ENCODE data around the gene PPP1R3G.

The PPP1R3G gene

DNA sequence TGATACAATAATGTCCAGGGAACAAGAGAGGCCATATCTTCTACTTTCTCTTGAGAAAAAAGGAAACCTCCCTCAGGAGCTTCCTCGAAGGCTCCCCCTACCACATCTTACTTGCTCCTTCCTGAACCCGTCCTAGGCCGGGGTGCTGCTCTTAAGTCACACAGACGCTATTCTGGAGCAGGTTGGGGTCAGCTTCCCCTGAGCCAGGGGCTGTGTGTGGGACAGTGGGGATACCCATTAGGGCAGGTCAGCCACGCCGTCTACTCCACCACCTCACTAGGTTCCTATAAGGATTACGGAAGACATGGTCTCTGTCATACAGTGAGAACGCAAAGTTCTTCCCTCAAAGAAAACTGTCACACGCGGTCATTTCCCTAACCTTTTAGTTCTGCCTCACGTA lies 8.2 kb upstream of the PPP1R3G start:
- Mint-ChIP-seq H3K4me1 (no peaks in the 10 kb centered on the region), H3K9me3 (peaks cover 30% of the 10 kb centered on the region), H3K27me3 (ENCODE audit: low read depth, poor library complexity) (peaks cover 32% of the 10 kb centered on the region), H3K27ac (no peak overlapping the region), H3K4me3 (no peak overlapping the region), H3K36me3 (ENCODE audit: low read depth) (peaks cover 5% of the 10 kb centered on the region)
- TF ChIP-seq CTCF (IDR thresholded peaks at IDR 0.05) = no peak
- no peak for DNase-seq

DNA sequence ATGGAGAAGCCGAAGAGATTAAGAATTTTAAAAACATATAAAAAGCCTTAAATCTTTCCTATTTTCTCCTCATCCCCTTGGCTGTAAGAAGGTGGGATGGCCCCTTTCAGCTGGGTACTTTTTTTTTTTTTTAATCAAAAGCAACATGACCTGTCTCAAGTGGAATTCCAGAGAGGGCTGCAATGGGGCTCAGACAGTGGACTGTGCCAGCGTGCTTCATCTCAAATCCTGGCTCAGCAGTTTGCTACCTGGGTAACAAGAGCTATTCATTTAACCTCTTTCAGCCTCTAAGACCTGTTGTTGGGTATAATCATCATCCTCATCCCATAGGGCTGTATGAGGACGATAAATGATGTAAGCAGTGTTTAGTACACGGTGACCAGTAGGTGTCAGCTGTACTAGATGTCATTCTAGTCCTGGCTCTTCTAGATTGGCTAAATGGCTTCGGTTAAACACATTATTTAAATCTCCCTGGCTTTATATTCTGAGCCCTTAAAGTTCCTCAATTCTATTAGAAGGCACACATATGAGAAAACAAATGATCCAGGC lies 6.9 kb upstream of the PPP1R3G start:
- Mint-ChIP-seq H3K27me3 (ENCODE audit: low read depth, poor library complexity) (peaks cover 43% of the 10 kb centered on the region), H3K36me3 (ENCODE audit: low read depth) (peaks cover 5% of the 10 kb centered on the region), H3K27ac (no peak overlapping the region), H3K4me3 (no peak overlapping the region), H3K4me1 (no peaks in the 10 kb centered on the region), H3K9me3 (peaks cover 30% of the 10 kb centered on the region)
- no peak for TF ChIP-seq CTCF (IDR thresholded peaks at IDR 0.05)
- DNase-seq = no peak

- TF ChIP-seq CTCF (IDR thresholded peaks at IDR 0.05) = no peak
- peaks cover 29% of the 10 kb centered on the region for H3K9me3 Mint-ChIP-seq
- peaks cover 5% of the 10 kb centered on the region for H3K36me3 Mint-ChIP-seq (ENCODE audit: low read depth)
- H3K27me3 Mint-ChIP-seq (ENCODE audit: low read depth, poor library complexity) = peaks cover 55% of the 10 kb centered on the region
- H3K27ac Mint-ChIP-seq = no peak overlapping the region
- no peak overlapping the region for H3K4me3 Mint-ChIP-seq
- no peaks in the 10 kb centered on the region for H3K4me1 Mint-ChIP-seq
- no peak for DNase-seq
Observed at GRCh38 chr6:5079692-5080091, 5.4 kb upstream of the PPP1R3G start.

DNA sequence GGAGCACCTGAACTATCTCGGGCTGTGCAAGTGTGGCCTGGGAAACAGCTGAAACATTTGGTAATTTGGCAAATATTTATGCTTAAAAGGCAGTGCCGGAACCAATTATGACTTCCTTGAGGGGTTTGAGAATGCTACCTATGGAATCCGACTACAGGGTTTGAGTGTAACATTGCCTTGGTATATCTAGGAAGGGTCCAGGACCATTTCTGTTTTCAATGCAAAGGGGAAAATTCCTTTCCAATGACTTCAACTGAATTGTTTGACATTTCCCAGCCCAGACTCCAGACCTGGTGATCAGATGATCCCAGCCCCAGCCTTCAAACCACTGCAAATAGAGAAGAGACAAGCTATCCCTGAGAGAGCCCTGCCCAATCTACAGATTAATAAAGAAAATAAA lies 4.6 kb upstream of the PPP1R3G start:
- Mint-ChIP-seq H3K27me3 (ENCODE audit: low read depth, poor library complexity) (peaks cover 57% of the 10 kb centered on the region), H3K27ac (no peak overlapping the region), H3K36me3 (ENCODE audit: low read depth) (peaks cover 5% of the 10 kb centered on the region), H3K9me3 (peaks cover 21% of the 10 kb centered on the region), H3K4me1 (no peaks in the 10 kb centered on the region), H3K4me3 (no peak overlapping the region)
- no peak for TF ChIP-seq CTCF (IDR thresholded peaks at IDR 0.05)
- DNase-seq = no peak

DNA sequence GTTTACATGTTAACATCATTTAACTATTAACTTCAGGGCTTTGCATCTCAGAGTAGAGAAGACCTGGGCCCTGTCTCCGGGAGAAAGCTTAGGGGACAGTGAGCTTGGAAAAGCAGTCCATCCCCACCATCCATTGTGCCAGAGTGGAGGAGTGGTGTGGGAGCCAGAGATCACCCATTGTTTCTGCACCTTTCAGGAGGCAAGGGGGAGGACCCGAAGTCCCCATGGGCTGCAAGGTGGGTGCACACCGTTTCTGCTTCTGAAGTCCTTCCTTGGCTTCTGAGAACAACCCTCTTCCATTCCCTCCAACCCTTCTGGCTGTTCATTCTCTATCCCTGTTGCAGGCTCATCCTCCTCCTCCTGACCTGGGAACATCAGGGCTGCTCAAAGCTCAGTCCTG lies 4.0 kb upstream of the PPP1R3G start:
- Mint-ChIP-seq H3K27ac (no peak overlapping the region), H3K36me3 (ENCODE audit: low read depth) (peaks cover 5% of the 10 kb centered on the region), H3K9me3 (peaks cover 21% of the 10 kb centered on the region), H3K27me3 (ENCODE audit: low read depth, poor library complexity) (peaks cover 61% of the 10 kb centered on the region), H3K4me3 (no peak overlapping the region), H3K4me1 (no peaks in the 10 kb centered on the region)
- DNase-seq = no peak
- TF ChIP-seq CTCF (IDR thresholded peaks at IDR 0.05) = no peak

- Mint-ChIP-seq H3K4me1 (no peaks in the 10 kb centered on the region), H3K27me3 (ENCODE audit: low read depth, poor library complexity) (peaks cover 67% of the 10 kb centered on the region), H3K36me3 (ENCODE audit: low read depth) (peaks cover 5% of the 10 kb centered on the region), H3K9me3 (peaks cover 17% of the 10 kb centered on the region), H3K27ac (no peak overlapping the region), H3K4me3 (no peak overlapping the region)
- TF ChIP-seq CTCF (IDR thresholded peaks at IDR 0.05) = no peak
- no peak for DNase-seq
Observed at GRCh38 chr6:5081955-5082354, 3.2 kb upstream of the PPP1R3G start.

Data from nephron progenitor cell (in vitro differentiated cells).